ENCODE results near the gene MREG. TPM values are rescaled to one million over a fixed set of nuclear protein-coding genes. Genes with fewer than 3 reads are reported as not detected.

The MREG gene
- 1.1 and 3.0 TPM in 2 replicates for total RNA-seq

GRCh38 chr2:216013080-216013909 lies at the start of gene MREG:
TSS of gene MREG (minus strand) at chr2:216013551. CDS start at chr2:216013327, 224 bp downstream.

Other genes with a start within 250 kb of the MREG start
- gene PECR, start 68.3 kb upstream of the MREG start, total RNA-seq = 1.5 and 5.4 TPM in 2 replicates
- 0.14 TPM in 1 of 2 replicates, not detected in the other for gene TMEM169, start 68.4 kb upstream of the MREG start, total RNA-seq
- 187 and 337 TPM in 2 replicates for gene XRCC5, start 95.8 kb upstream of the MREG start, total RNA-seq

Data from placental pericyte (primary cell).